ENCODE results near the gene CLSTN1.

Gene CLSTN1

DNA sequence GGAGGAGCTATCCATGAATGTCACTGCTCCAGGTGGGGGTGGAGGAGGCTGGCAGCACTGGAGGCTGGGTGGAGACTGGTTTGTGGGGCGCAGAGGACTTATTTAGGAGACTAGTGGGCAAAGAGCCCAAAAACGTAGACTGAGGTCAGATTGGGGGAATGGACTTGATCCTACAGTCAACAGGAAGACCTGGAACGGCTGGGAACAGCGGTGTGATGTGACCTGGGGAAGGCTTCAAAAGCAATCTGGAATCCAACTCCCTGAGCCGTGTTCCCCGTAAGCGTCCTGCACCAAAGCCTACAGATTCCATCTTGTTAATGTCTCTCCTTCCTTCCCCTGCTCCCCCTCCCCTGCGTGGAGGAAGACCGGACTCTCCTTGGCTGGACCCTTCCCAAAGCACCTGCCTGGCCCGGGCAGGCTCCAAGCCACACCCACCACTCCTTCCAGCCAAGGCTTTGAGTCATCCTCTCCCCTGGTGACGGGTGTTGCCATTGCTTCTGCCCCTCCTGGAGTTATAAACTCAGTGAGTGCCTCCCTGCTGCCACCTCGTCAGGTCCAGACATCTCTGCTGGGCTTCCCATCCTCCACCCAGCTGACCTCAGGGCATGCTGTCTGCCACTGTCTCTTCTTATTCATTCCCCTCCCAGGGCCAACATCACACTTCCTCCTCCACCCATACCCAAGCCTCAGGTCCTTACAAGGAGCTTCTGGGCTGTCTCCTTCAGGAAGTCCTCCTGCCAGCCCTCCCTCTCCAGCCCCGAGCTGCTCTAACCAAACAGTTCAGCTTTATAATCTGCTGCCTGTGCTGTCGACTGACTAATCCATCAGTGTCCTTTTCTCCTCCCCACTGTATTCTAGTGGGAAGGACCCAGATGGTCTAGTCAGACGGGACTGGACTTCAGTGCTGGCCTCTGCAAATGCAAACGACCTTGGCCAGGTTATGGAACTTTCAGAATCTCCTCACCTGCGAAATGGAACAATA lies 1.6 kb upstream of the CLSTN1 start:
- peak overlapping the region; percentile 68 for H3K4me3 Mint-ChIP-seq
- H3K27me3 Mint-ChIP-seq (ENCODE audit: low read depth) = peaks cover 3% of the 10 kb centered on the region
- H3K4me1 Mint-ChIP-seq (ENCODE audit: low read depth) = peaks cover 30% of the 10 kb centered on the region
- H3K27ac Mint-ChIP-seq = peak overlapping the region; percentile 69
- peaks cover 6% of the 10 kb centered on the region for H3K36me3 Mint-ChIP-seq (ENCODE audit: low read depth)
- no peaks in the 10 kb centered on the region for H3K9me3 Mint-ChIP-seq

- Mint-ChIP-seq H3K27me3 (ENCODE audit: low read depth) (no peaks in the 10 kb centered on the region), H3K9me3 (no peaks in the 10 kb centered on the region), H3K4me1 (ENCODE audit: low read depth) (peaks cover 32% of the 10 kb centered on the region), H3K4me3 (peak overlapping the region; percentile 68), H3K36me3 (ENCODE audit: low read depth) (peaks cover 6% of the 10 kb centered on the region), H3K27ac (peak overlapping the region; percentile 69)
These were observed 931 bp upstream of the CLSTN1 start for GRCh38 chr1:9824702-9825089.

DNA sequence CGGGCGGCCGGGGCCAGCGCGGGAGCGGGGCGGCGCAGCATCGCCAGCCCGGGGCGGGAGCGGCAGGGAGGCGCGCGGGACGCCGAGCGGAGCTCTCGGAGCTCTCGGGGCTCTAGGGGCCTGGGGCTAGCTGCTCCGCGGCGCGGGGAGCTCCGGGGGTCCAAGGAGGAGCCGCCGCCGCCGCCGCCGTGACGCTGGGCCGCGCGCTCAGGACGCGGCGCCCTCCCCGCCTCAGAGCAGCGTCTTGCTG lies 147 bp downstream of the CLSTN1 start:
- Mint-ChIP-seq H3K9me3 (no peaks in the 10 kb centered on the region), H3K36me3 (ENCODE audit: low read depth) (peaks cover 6% of the 10 kb centered on the region), H3K4me1 (ENCODE audit: low read depth) (peaks cover 33% of the 10 kb centered on the region), H3K27ac (no peak overlapping the region), H3K4me3 (peak overlapping the region; percentile 51), H3K27me3 (ENCODE audit: low read depth) (no peaks in the 10 kb centered on the region)

- H3K27ac Mint-ChIP-seq = peak overlapping the region; percentile 79
- H3K36me3 Mint-ChIP-seq (ENCODE audit: low read depth) = peaks cover 6% of the 10 kb centered on the region
- H3K27me3 Mint-ChIP-seq (ENCODE audit: low read depth) = no peaks in the 10 kb centered on the region
- no peaks in the 10 kb centered on the region for H3K9me3 Mint-ChIP-seq
- H3K4me1 Mint-ChIP-seq (ENCODE audit: low read depth) = peaks cover 33% of the 10 kb centered on the region
- H3K4me3 Mint-ChIP-seq = peak overlapping the region; percentile 94
These were observed 670 bp downstream of the CLSTN1 start for GRCh38 chr1:9822897-9823692.

- H3K36me3 Mint-ChIP-seq (ENCODE audit: low read depth) = peaks cover 6% of the 10 kb centered on the region
- H3K9me3 Mint-ChIP-seq = no peaks in the 10 kb centered on the region
- H3K27me3 Mint-ChIP-seq (ENCODE audit: low read depth) = no peaks in the 10 kb centered on the region
- H3K4me1 Mint-ChIP-seq (ENCODE audit: low read depth) = peaks cover 33% of the 10 kb centered on the region
- peak overlapping the region; percentile 79 for H3K27ac Mint-ChIP-seq
- peak overlapping the region; percentile 94 for H3K4me3 Mint-ChIP-seq
These were observed 1.3 kb downstream of the CLSTN1 start for GRCh38 chr1:9822490-9822889.

GRCh38 chr1:9821710-9822109 lies 2.1 kb downstream of the CLSTN1 start:
- no peaks in the 10 kb centered on the region for H3K9me3 Mint-ChIP-seq
- peaks cover 6% of the 10 kb centered on the region for H3K36me3 Mint-ChIP-seq (ENCODE audit: low read depth)
- H3K4me3 Mint-ChIP-seq = peak overlapping the region; percentile 94
- peaks cover 33% of the 10 kb centered on the region for H3K4me1 Mint-ChIP-seq (ENCODE audit: low read depth)
- H3K27me3 Mint-ChIP-seq (ENCODE audit: low read depth) = no peaks in the 10 kb centered on the region
- H3K27ac Mint-ChIP-seq = no peak overlapping the region

- no peak overlapping the region for H3K4me3 Mint-ChIP-seq
- H3K9me3 Mint-ChIP-seq = no peaks in the 10 kb centered on the region
- peaks cover 6% of the 10 kb centered on the region for H3K36me3 Mint-ChIP-seq (ENCODE audit: low read depth)
- no peak overlapping the region for H3K27ac Mint-ChIP-seq
- H3K27me3 Mint-ChIP-seq (ENCODE audit: low read depth) = no peaks in the 10 kb centered on the region
- H3K4me1 Mint-ChIP-seq (ENCODE audit: low read depth) = peaks cover 26% of the 10 kb centered on the region
These were observed 3.2 kb downstream of the CLSTN1 start for GRCh38 chr1:9820521-9820920.

DNA sequence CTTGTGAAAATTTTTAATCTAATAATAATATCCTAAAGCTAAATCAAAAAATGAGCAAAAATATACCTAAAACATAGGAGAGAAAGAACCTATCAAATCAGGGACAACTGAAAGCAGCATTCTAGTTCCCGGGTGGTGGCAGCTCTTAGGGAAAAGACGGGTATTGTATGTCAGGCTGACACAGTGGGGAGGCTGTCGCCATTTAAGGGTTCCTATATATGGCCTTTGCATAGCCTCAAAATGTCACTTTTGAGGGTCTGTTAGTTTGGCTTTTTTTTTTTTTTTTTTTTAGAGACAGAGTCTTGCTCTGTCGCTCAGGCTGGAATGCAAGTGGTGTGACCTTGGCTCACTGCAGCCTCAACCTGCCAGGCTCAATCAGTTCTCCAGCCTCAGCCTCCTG lies 6.0 kb downstream of the CLSTN1 start:
- no peak overlapping the region for H3K27ac Mint-ChIP-seq
- no peak overlapping the region for H3K4me3 Mint-ChIP-seq
- H3K9me3 Mint-ChIP-seq = no peaks in the 10 kb centered on the region
- peaks cover 22% of the 10 kb centered on the region for H3K4me1 Mint-ChIP-seq (ENCODE audit: low read depth)
- H3K36me3 Mint-ChIP-seq (ENCODE audit: low read depth) = peaks cover 6% of the 10 kb centered on the region
- no peaks in the 10 kb centered on the region for H3K27me3 Mint-ChIP-seq (ENCODE audit: low read depth)

- peaks cover 5% of the 10 kb centered on the region for H3K36me3 Mint-ChIP-seq (ENCODE audit: low read depth)
These were observed 7.6 kb downstream of the CLSTN1 start for GRCh38 chr1:9816199-9816598.

DNA sequence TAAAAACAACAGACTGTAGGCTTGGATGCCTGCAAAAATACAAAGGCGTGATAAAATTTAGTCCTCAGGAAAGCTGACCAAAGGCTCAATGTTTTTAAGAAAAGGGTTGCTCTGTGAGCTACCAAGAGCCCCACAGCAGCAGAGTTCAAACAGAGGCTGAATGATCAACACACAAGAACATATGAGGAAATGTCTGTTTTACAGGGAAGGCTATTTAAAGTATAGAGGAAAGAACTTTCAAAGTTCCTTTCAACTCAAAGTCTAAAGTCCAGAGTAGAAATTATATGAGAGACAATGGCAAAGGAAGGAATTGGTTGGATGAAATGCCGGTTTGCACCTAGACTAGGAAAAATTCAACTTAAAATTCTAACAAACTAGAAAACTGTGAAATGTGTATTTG lies 8.6 kb downstream of the CLSTN1 start:
- Mint-ChIP-seq H3K36me3 (ENCODE audit: low read depth) (peaks cover 3% of the 10 kb centered on the region), H3K9me3 (no peaks in the 10 kb centered on the region), H3K4me3 (no peak overlapping the region), H3K27ac (no peak overlapping the region), H3K27me3 (ENCODE audit: low read depth) (no peaks in the 10 kb centered on the region), H3K4me1 (ENCODE audit: low read depth) (peaks cover 12% of the 10 kb centered on the region)

More at GRCh38 chr1:9816199-9816598, 7.6 kb downstream of the CLSTN1 start:
- H3K27me3 Mint-ChIP-seq (ENCODE audit: low read depth) = no peaks in the 10 kb centered on the region
- H3K4me3 Mint-ChIP-seq = no peak overlapping the region
- no peaks in the 10 kb centered on the region for H3K9me3 Mint-ChIP-seq
- H3K4me1 Mint-ChIP-seq (ENCODE audit: low read depth) = peaks cover 15% of the 10 kb centered on the region
- no peak overlapping the region for H3K27ac Mint-ChIP-seq

DNA sequence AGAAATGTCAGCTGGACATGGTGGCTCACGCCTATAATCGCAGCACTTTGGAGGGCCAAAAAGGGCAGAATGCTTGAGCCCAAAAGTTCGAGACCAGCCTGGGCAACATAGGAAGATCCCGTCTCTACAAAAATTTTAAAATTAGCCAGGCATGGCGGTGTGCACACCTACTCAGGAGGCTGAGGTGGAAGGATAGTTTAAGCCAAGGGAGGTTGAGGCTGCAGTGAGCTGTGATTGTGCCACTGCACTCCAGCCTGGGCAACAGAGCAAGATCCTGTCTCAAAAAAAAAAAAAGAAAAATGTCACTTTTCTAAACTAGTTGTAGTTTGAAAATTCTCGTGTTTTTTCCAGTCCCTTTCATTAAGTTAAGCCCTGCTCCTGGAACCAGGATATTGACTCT lies 9.1 kb downstream of the CLSTN1 start:
- Mint-ChIP-seq H3K27me3 (ENCODE audit: low read depth) (no peaks in the 10 kb centered on the region), H3K4me1 (ENCODE audit: low read depth) (peaks cover 12% of the 10 kb centered on the region), H3K36me3 (ENCODE audit: low read depth) (peaks cover 3% of the 10 kb centered on the region), H3K27ac (no peak overlapping the region), H3K9me3 (no peaks in the 10 kb centered on the region), H3K4me3 (no peak overlapping the region)

DNA sequence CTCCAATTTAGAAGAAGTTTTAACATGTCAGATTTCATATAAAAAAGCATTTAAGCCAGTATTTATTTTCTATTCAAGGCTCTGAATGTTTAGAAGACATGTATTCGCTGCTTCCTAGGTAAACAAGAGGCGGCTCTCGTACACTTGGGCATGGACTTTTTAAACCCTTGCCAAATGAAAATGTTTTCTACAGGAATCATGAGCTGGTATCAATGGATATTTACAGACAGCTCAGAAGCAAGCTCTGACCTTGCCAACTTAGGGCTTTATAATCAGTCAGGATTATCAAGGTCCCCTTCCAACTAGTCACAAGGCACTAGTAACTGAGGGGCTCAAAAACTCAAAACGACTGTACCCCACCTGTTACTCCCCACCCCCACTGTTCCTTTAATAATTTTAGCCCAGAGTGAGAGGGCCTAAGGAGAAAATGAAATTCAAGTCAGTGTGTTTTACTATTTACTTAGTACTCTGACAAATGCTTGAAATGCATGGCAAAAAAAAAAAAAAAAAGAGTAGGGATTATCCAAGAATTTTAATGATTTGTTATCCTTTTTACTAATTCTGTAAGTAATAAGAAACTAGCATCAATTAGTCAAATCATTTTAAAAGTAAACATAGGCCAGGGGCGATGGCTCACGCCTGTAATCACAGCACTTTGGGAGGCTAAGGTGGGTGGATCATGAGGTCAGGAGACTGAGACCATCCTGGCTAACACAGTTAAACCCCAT lies 12.4 kb downstream of the CLSTN1 start:
- Mint-ChIP-seq H3K4me1 (ENCODE audit: low read depth) (peaks cover 17% of the 10 kb centered on the region), H3K9me3 (no peaks in the 10 kb centered on the region), H3K27ac (no peak overlapping the region)

DNA sequence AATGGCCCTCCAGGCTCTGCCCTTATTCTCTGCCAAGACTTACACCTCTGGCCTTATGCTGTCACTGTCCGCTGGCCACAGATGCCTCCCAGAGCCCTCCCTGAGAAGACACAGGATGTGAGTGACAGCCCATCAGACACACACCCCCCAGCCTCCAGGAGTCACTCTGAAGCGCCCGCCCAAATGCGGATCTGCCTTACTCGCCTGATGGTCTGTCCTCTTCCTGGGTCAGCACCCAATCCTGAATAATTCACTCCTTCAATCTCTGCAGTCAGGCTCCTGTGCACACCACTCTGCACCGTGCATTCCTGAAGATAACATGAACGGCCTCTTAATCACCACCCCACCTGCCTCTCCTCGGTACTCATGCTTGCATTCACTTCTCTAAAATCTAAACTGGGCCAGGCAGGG lies 14.7 kb downstream of the CLSTN1 start:
- Mint-ChIP-seq H3K4me3 (no peak overlapping the region), H3K9me3 (no peaks in the 10 kb centered on the region), H3K36me3 (ENCODE audit: low read depth) (peaks cover 1% of the 10 kb centered on the region), H3K27ac (no peak overlapping the region), H3K4me1 (ENCODE audit: low read depth) (peaks cover 15% of the 10 kb centered on the region), H3K27me3 (ENCODE audit: low read depth) (no peaks in the 10 kb centered on the region)

More for the DNA sequence above, 12.4 kb downstream of the CLSTN1 start:
- Mint-ChIP-seq H3K4me3 (no peak overlapping the region), H3K36me3 (ENCODE audit: low read depth) (peaks cover 4% of the 10 kb centered on the region), H3K27me3 (ENCODE audit: low read depth) (no peaks in the 10 kb centered on the region)

DNA sequence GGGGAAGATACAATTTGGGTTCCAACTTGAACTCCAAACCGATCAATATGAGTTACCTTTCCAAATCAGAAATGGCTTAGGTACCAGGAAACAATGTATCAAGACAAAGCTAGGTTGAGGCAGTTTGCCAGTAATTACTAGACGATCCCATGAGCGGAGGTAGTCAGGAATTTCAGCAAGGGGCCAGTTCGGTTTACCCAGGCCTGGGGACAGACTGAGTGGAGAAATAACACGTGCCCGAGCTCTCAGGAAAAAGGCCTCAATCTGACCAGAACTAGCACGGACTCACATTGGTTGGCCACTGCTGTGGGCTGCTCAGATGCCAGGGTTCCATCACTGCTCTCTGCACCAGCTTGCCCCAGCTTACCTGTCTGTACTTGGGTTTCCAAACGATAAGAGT lies 15.3 kb downstream of the CLSTN1 start:
- Mint-ChIP-seq H3K9me3 (no peaks in the 10 kb centered on the region), H3K4me3 (no peak overlapping the region), H3K27ac (no peak overlapping the region), H3K36me3 (ENCODE audit: low read depth) (peaks cover 1% of the 10 kb centered on the region), H3K27me3 (ENCODE audit: low read depth) (no peaks in the 10 kb centered on the region), H3K4me1 (ENCODE audit: low read depth) (peaks cover 15% of the 10 kb centered on the region)
